ENCODE measurements around the gene TBCEL. TPM values are rescaled to one million over a fixed set of nuclear protein-coding genes. Genes with fewer than 3 reads are reported as not detected.

TBCEL gene
- total RNA-seq (10 to 100 TPM in 2 of 4 donors, 1 to 10 TPM in 2; 8.0 to 19.2 (median 12.5) TPM), polyA plus RNA-seq (1 to 10 TPM; 2.9 to 7.0 (median 4.7) TPM)
- long read RNA-seq, donor 1, full-length matches to known transcripts: 3 of 5 reads
- long read RNA-seq, donor 1, partial matches to known transcripts: 0 of 5 reads
- long read RNA-seq, donor 1, other reads (novel, unspliced or antisense): 2 of 5 reads
- long read RNA-seq, donor 2, full-length matches to known transcripts: 2 of 2 reads
- long read RNA-seq, donor 2, partial matches to known transcripts: 0 of 2 reads
- long read RNA-seq, donor 2, other reads (novel, unspliced or antisense): 0 of 2 reads

- H3K9me3 ChIP-seq: no peaks in the 10 kb centered on the region
- H3K4me3 ChIP-seq: peak within 1 kb of the TSS; percentile 85
- ATAC-seq (peak; percentile 91 to 97 (median 93)), DNase-seq (peak; percentile 88 to 92)
- no peaks in the 10 kb centered on the region for H3K27me3 ChIP-seq (ENCODE audit: insufficient read depth in 3 of 3, low read length in 2 of 3)
- no peaks in the 10 kb centered on the region for H3K36me3 ChIP-seq (ENCODE audit: insufficient read depth in 1 of 2, low read depth in 1 of 2)
- 0 to 1% (median 1%) methylated on average over 31 to 54 of the region's 54 CpGs for WGBS, 3 donors
- H3K27ac ChIP-seq: peak within 1 kb of the TSS; percentile 61
- H3K4me1 ChIP-seq: peaks cover 12% of the 10 kb centered on the region
- no peak for TF ChIP-seq CTCF (IDR thresholded peaks at IDR 0.05)
- intact Hi-C loops (cut with DNase I): no loop called here
Measured at GRCh38 chr11:121023848-121024751, at the start of gene TBCEL. TBCEL (plus strand) TSS chr11:121024102; CDS start chr11:121045691, 21,589 bp downstream.

- no peak for DNase-seq
Measured at GRCh38 chr11:120974466-120974865, 49.4 kb upstream of the TBCEL start.

DNA sequence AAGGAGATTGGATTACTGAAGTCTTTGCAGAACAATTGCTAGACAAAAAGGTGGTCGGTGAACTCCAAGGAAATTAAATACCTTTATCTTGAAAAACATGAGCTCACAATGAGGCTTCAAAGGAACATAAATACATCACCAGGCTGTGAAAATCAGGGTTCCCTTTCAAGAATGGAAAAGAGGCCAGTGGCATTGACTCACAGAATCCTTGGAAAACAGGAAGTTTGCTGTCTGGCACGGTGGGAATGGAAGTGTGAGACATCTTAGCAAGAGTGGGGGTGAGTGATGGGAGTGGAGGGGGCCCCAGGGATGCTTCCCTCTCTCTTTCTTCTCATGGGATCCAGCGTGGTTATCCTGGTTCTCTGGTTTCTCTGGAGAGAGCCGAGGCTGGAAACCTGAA is 48.9 kb upstream of the TBCEL start:
- ATAC-seq (no peak), DNase-seq (no peak)
- TF ChIP-seq CTCF (IDR thresholded peaks at IDR 0.05): no peak
- Histone ChIP-seq H3K36me3 (ENCODE audit: insufficient read depth in 1 of 2, low read depth in 1 of 2) (no peaks in the 10 kb centered on the region), H3K4me1 (no peaks in the 10 kb centered on the region), H3K27ac (no peak overlapping the region), H3K27me3 (ENCODE audit: insufficient read depth in 3 of 3, low read length in 2 of 3) (peaks cover 0 to 28% (median 3%) of the 10 kb centered on the region in 3 donors), H3K9me3 (no peaks in the 10 kb centered on the region), H3K4me3 (no peak overlapping the region)
- WGBS, 3 donors: 19 to 47% (median 22%) methylated on average over 4 of the region's 4 CpGs
- intact Hi-C loops (cut with DNase I): no loop called here

More at GRCh38 chr11:120974466-120974865, 49.4 kb upstream of the TBCEL start:
- intact Hi-C loops (cut with DNase I): no loop called here
- Histone ChIP-seq H3K9me3 (no peaks in the 10 kb centered on the region), H3K27me3 (ENCODE audit: insufficient read depth in 3 of 3, low read length in 2 of 3) (peaks cover 0 to 27% (median 3%) of the 10 kb centered on the region in 3 donors), H3K36me3 (ENCODE audit: insufficient read depth in 1 of 2, low read depth in 1 of 2) (no peaks in the 10 kb centered on the region), H3K4me3 (no peak overlapping the region), H3K27ac (no peak overlapping the region), H3K4me1 (no peaks in the 10 kb centered on the region)
- no peak for ATAC-seq
- TF ChIP-seq CTCF (IDR thresholded peaks at IDR 0.05): no peak
- WGBS, 3 donors: 28 to 40% (median 31%) methylated on average over 9 of the region's 9 CpGs

DNA sequence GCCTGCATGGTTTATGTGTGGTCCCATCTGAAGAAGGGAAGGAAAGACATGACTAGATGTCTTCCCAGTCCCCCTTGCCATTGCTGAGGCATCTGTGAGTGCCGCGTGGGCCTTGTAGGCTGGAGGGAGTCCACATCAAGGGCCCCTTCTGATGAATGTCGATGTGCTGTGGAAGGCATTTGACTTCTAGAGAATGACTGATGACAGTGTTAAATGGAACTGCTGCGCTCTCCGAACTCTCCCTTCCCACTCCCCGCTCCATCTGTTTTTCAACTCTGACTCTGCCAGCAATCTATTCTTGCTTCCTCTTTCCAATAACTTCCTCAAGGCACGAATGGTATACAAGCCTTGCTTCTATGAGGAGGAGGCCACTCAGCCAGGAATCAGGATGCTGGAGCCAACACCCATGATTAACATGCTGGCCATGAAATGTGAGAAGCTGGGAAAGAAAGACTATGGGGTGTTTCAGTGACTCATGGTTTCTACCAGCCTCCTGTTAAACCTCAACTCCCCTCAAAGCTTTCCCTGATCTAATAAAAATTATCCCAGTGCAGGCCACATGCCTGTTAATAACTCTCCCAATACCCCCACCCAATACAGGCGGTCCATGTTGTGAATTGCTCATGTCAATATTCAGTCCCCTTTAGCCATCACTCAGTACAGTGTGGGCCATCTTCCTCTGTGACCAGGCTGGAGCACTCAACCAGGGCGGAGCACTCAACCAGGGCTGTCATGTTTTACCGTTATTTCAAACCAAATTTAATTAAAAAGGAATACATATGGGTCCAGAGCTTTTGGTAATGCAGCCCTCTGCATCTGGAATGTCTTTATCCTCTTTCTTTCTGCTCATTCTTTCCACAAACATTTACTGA is 46.4 kb upstream of the TBCEL start:
- Histone ChIP-seq H3K4me1 (no peaks in the 10 kb centered on the region), H3K4me3 (no peak overlapping the region), H3K9me3 (no peaks in the 10 kb centered on the region), H3K27ac (no peak overlapping the region), H3K27me3 (ENCODE audit: insufficient read depth in 3 of 3, low read length in 2 of 3) (peaks cover 0 to 20% (median 0%) of the 10 kb centered on the region in 3 donors), H3K36me3 (ENCODE audit: insufficient read depth in 1 of 2, low read depth in 1 of 2) (no peaks in the 10 kb centered on the region)
- intact Hi-C loops (cut with DNase I): no loop called here
- ATAC-seq (peak in 1 of 4 donors; percentile 39), DNase-seq (no peak)
- 53 to 65% (median 65%) methylated on average over 10 of the region's 10 CpGs for WGBS, 3 donors
- TF ChIP-seq CTCF (IDR thresholded peaks at IDR 0.05): no peak

Data from psoas muscle (tissue), 8 donors.